Activated CD4-positive, alpha-beta T cell treated with anti-CD3 and anti-CD28 coated beads for 48 hours (primary cell): ENCODE results near the gene RAET1G.
A peak's percentile ranks its signal among the peaks of the same experiment; 100 is the strongest.
"Not testable (repeated sequence)": the region's sequence is repeated elsewhere in the genome, so short reads cannot be mapped to it uniquely, and the experiment has no call there.

ENCODE experiments used
- DNase-seq: peaks from one replicate; pipeline ENCODE4 v3.0.0-alpha.2; 2020

Gene RAET1G

GRCh38 chr6:149909701-149910470, 13.0 kb downstream of the RAET1G start:
- DNase-seq: no peak

- DNase-seq: not testable (repeated sequence)
Observed at GRCh38 chr6:149908480-149908879, 14.4 kb downstream of the RAET1G start.

- DNase-seq: no peak
Observed at GRCh38 chr6:149907317-149907716, 15.6 kb downstream of the RAET1G start.

GRCh38 chr6:149906405-149906804, 16.5 kb downstream of the RAET1G start:
- no peak for DNase-seq

- no peak for DNase-seq
Observed at GRCh38 chr6:149905911-149906371, 17.0 kb downstream of the RAET1G start.

- DNase-seq: no peak
Observed at GRCh38 chr6:149905371-149905910, 17.5 kb downstream of the RAET1G start.

GRCh38 chr6:149904661-149905370, 18.1 kb downstream of the RAET1G start:
- DNase-seq: no peak

GRCh38 chr6:149903938-149904611, 18.8 kb downstream of the RAET1G start:
- DNase-seq: no peak

GRCh38 chr6:149901444-149902140, 21.3 kb downstream of the RAET1G start:
- no peak for DNase-seq

GRCh38 chr6:149900620-149901443, 22.1 kb downstream of the RAET1G start:
- DNase-seq: no peak

- no peak for DNase-seq
Observed at GRCh38 chr6:149899926-149900619, 22.8 kb downstream of the RAET1G start.

- DNase-seq: no peak
Observed at GRCh38 chr6:149899486-149899885, 23.4 kb downstream of the RAET1G start.

GRCh38 chr6:149898966-149899365, 24.0 kb downstream of the RAET1G start:
- DNase-seq: no peak

- no peak for DNase-seq
Observed at GRCh38 chr6:149897855-149898744, 24.8 kb downstream of the RAET1G start, which contains the start of gene RAET1E. TSS of gene RAET1E (minus strand) at chr6:149898113. CDS start at chr6:149890901, 7,212 bp downstream.

GRCh38 chr6:149897015-149897697, 25.8 kb downstream of the RAET1G start:
- no peak for DNase-seq

GRCh38 chr6:149896491-149896890, 26.4 kb downstream of the RAET1G start:
- no peak for DNase-seq

- DNase-seq: peak; percentile 59
Observed at GRCh38 chr6:149895833-149896271, 27.1 kb downstream of the RAET1G start.

- no peak for DNase-seq
Observed at GRCh38 chr6:149895048-149895590, 27.8 kb downstream of the RAET1G start.

- DNase-seq: not testable (repeated sequence)
Observed at GRCh38 chr6:149891864-149892263, 31.1 kb downstream of the RAET1G start.
